GM12892 (cell line): ENCODE data around the gene TXNDC2.

Experiments
- POLR2A ChIP-seq: IDR thresholded peaks from 2 replicates; pipeline ENCODE4 v1.6.1; 2011; ENCODE audit warnings: low read depth, low read length, control low read depth
- POLR2AphosphoS5 ChIP-seq: IDR thresholded peaks from 2 replicates; pipeline ENCODE4 v1.6.1; 2011; ENCODE audit warnings: low read depth, low read length, control low read depth

DNA sequence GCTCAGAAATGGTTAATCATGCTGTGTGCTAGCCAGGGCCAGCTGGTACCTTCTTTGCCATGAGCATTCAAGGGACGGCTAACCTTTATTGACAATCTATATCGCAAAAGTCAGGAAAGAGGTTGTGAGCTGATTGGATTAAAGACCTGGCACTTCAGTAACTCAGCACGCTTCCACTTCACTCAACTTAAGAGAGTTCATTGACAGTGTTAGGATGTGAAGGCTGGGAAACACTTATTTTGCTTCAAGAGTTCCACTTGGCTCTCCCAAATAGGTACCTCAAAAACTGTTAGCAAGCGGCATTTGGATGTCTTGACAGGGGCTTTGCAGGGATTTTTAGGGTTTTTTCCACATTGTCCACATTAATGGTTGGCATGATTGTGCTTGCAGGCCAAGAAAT is 25.1 kb upstream of the TXNDC2 start:
- TF ChIP-seq POLR2A (no peak), POLR2AphosphoS5 (no peak)
